Esophagus squamous epithelium (tissue), 4 donors: ENCODE measurements around the gene C13orf42.

Experiments
- POLR2A ChIP-seq, 4 donors: fragments of 450-650 bp; IDR thresholded peaks; one replicate each; pipeline ENCODE4 v1.6.1; 2017; ENCODE audit warnings: antibody characterized with exemption in 4 of 4, mild to moderate bottlenecking in 4 of 4, moderate library complexity in 3 of 4
- TF ChIP-seq, protein P1 (sequence below), 6 experiments: fragments of 450-650 bp in 4 of 6; fragments of 200-600 bp in 2 of 6; sonication (generic) in 2 of 6; IDR thresholded peaks; one replicate each; pipeline ENCODE4 v1.5.1; 2016 to 2019; ENCODE audit warnings: antibody characterized with exemption in 6 of 6, mild to moderate bottlenecking in 4 of 6, moderate library complexity in 4 of 6

GRCh38 chr13:51155776-51156515 is 44.9 kb upstream of the C13orf42 start:
- TF ChIP-seq, protein P1, sequence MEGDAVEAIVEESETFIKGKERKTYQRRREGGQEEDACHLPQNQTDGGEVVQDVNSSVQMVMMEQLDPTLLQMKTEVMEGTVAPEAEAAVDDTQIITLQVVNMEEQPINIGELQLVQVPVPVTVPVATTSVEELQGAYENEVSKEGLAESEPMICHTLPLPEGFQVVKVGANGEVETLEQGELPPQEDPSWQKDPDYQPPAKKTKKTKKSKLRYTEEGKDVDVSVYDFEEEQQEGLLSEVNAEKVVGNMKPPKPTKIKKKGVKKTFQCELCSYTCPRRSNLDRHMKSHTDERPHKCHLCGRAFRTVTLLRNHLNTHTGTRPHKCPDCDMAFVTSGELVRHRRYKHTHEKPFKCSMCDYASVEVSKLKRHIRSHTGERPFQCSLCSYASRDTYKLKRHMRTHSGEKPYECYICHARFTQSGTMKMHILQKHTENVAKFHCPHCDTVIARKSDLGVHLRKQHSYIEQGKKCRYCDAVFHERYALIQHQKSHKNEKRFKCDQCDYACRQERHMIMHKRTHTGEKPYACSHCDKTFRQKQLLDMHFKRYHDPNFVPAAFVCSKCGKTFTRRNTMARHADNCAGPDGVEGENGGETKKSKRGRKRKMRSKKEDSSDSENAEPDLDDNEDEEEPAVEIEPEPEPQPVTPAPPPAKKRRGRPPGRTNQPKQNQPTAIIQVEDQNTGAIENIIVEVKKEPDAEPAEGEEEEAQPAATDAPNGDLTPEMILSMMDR (IDR thresholded peaks at IDR 0.05): no peak
- TF ChIP-seq POLR2A (IDR thresholded peaks at IDR 0.05): no peak
